GM10266 (cell line): ENCODE data around the gene PLA2G2D.

ENCODE experiments used
- DNase-seq: peaks from one replicate; pipeline ENCODE4 v3.0.0; 2012; ENCODE audit errors: extremely low spot score
- CTCF ChIP-seq: IDR thresholded peaks from 2 replicates; pipeline ENCODE4 v1.5.1; 2012; ENCODE audit warnings: mild to moderate bottlenecking, low read depth; ENCODE audit not compliant: control insufficient read depth, insufficient read depth; ENCODE audit errors: missing control alignments

PLA2G2D gene

GRCh38 chr1:20142001-20142710, 22.8 kb upstream of the PLA2G2D start:
- DNase-seq, result no peak
- TF ChIP-seq CTCF, result no peak

GRCh38 chr1:20141466-20141865, 22.1 kb upstream of the PLA2G2D start:
- no peak for DNase-seq
- no peak for TF ChIP-seq CTCF

- TF ChIP-seq CTCF, result no peak
- DNase-seq, result no peak
Observed at GRCh38 chr1:20141001-20141400, 21.7 kb upstream of the PLA2G2D start.

- DNase-seq, result no peak
- TF ChIP-seq CTCF, result no peak
Observed at GRCh38 chr1:20139776-20140612, 20.7 kb upstream of the PLA2G2D start.

GRCh38 chr1:20138961-20139550, 19.7 kb upstream of the PLA2G2D start, which contains the start of gene PLA2G2F:
PLA2G2F (plus strand) TSS chr1:20139323; CDS start chr1:20139428, 105 bp downstream.
- TF ChIP-seq CTCF, result no peak
- DNase-seq, result no peak

GRCh38 chr1:20138346-20138745, 19.0 kb upstream of the PLA2G2D start:
- DNase-seq, result no peak
- TF ChIP-seq CTCF, result no peak

GRCh38 chr1:20137604-20138003, 18.3 kb upstream of the PLA2G2D start:
- no peak for TF ChIP-seq CTCF
- no peak for DNase-seq
